Skeletal muscle satellite cell (primary cell): ENCODE data around the gene KRT78.

Source experiments
- H3K27me3 ChIP-seq: 2 replicates; pipeline ENCODE4 v1.7.0; 2013; ENCODE audit warnings: low read length; ENCODE audit not compliant: control insufficient read depth, insufficient read depth
- H3K36me3 ChIP-seq: 2 replicates; pipeline ENCODE4 v1.7.0; 2013; ENCODE audit warnings: mild to moderate bottlenecking, control low read depth, low read length; ENCODE audit not compliant: insufficient read depth
- H3K4me1 ChIP-seq: 2 replicates; pipeline ENCODE4 v1.7.0; 2013; ENCODE audit warnings: low read length; ENCODE audit not compliant: control insufficient read depth, insufficient read depth
- H3K4me2 ChIP-seq: 2 replicates; pipeline ENCODE4 v1.7.0; 2013; ENCODE audit warnings: mild to moderate bottlenecking, low read length
- H3K4me3 ChIP-seq: 2 replicates; pipeline ENCODE4 v1.7.0; 2013; ENCODE audit warnings: low read length
- H3K9ac ChIP-seq: 2 replicates; pipeline ENCODE4 v1.7.0; 2013; ENCODE audit warnings: mild to moderate bottlenecking, low read depth, low read length, moderate library complexity
- H3K9me3 ChIP-seq: replicated peaks from 2 replicates; pipeline ENCODE4 v1.7.0; 2013; ENCODE audit warnings: mild to moderate bottlenecking, control low read depth, low read length

The KRT78 gene

GRCh38 chr12:52826611-52827498 lies 21.9 kb downstream of the KRT78 start:
- H3K27me3 ChIP-seq: peaks cover 72% of the 10 kb centered on the region
- no peak overlapping the region for H3K4me3 ChIP-seq
- no peaks in the 10 kb centered on the region for H3K36me3 ChIP-seq

DNA sequence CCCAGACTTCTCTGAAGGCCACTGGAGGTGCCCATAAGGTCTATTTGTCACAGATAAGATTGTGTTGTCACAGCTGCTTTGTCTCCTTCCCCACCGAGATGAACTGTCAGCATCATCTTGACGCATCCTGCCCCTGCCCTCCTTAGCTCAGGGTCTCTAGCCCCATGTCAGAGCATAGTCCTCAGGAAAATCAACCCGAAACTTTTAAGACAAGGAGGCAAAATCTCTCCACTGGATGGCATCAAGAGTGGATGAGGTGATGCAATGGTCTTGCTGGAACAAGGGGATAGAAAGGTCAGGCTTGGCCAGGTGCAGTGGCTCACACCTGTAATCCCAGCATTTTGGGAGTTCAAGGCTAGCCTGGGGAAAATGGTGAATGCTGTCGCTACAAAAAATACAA lies 22.8 kb downstream of the KRT78 start:
- Histone ChIP-seq H3K4me2 (no peak overlapping the region), H3K9ac (no peak overlapping the region), H3K4me3 (no peak overlapping the region), H3K27me3 (peaks cover 72% of the 10 kb centered on the region), H3K9me3 (no peaks in the 10 kb centered on the region), H3K4me1 (no peaks in the 10 kb centered on the region), H3K36me3 (no peaks in the 10 kb centered on the region)

More at GRCh38 chr12:52826611-52827498, 21.9 kb downstream of the KRT78 start:
- H3K9ac ChIP-seq: no peak overlapping the region
- no peak overlapping the region for H3K4me2 ChIP-seq
- no peaks in the 10 kb centered on the region for H3K9me3 ChIP-seq
- H3K4me1 ChIP-seq: no peaks in the 10 kb centered on the region

DNA sequence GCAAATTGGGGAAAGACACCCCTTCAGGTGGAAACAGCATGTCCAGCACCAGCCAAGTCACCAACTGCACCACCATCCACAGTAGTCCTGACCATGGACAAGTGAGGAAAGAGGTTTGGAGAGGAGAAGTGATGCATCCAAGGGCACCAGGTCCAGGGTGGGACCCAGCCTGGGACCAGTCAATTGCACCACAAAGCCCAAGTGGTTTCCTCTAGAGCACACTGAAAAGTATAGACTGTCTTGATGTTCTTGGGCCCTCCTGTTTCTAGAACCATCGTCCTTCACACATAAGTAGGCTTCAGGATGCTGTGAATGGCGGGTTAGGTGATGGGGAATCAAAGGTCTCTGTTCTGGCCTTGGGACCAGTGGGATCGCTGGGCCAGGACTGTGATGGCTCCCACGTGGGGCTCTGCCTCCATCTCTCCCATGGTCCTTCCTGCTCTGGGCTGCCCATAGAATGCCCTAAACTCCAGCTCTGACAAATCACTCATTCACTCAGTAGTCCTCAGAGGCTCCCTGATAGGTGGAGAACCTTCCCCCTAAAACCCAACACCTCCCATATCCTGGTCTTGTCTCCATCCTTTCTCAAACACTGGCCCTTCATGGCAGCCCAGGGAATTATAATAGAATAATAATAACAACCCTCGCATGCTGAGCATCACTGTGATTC lies 23.9 kb downstream of the KRT78 start:
- no peaks in the 10 kb centered on the region for H3K4me1 ChIP-seq
- no peaks in the 10 kb centered on the region for H3K9me3 ChIP-seq
- H3K36me3 ChIP-seq: no peaks in the 10 kb centered on the region
- H3K4me2 ChIP-seq: no peak overlapping the region
- H3K9ac ChIP-seq: no peak overlapping the region
- H3K27me3 ChIP-seq: peaks cover 73% of the 10 kb centered on the region
- no peak overlapping the region for H3K4me3 ChIP-seq

GRCh38 chr12:52823761-52824450 lies 24.9 kb downstream of the KRT78 start:
- no peak overlapping the region for H3K4me3 ChIP-seq
- no peaks in the 10 kb centered on the region for H3K4me1 ChIP-seq
- H3K9me3 ChIP-seq: no peaks in the 10 kb centered on the region
- no peak overlapping the region for H3K4me2 ChIP-seq
- H3K9ac ChIP-seq: no peak overlapping the region
- peaks cover 68% of the 10 kb centered on the region for H3K27me3 ChIP-seq
- H3K36me3 ChIP-seq: no peaks in the 10 kb centered on the region

DNA sequence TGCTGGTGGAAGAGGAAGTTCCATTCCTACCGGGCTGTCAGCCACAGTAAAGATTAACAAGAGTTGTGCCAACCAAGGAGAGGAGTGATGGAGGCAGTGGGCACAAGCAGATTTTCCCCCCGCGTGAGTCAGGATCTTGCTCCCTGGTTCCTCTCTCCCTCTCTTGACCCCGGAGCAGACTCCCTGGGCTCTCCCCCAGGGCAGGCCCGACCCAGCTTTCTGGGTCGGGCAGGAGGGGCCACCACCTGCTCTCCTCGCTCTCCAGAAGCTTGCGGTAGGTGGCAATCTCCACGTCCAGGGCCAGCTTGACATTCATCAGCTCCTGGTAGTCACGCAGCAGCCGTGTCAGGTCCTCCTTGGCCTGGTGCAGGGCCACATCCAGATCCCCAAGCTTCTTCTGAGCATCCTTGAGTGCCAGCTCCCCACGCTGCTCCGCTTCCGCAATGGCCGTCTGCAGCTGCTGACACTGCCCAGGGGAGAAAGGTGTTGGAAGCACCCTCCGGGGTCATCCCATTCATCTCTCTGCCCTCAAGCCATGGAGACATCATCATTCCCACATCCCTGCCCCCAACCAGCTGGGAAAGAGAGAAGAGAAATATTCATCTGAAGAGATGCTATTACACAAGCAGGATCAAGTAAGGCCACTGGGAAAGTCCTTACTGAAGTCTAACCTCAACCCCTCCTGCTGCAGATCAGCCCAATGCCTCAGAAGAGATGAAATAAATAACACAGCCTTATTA lies 25.9 kb downstream of the KRT78 start:
- no peak overlapping the region for H3K4me2 ChIP-seq
- no peak overlapping the region for H3K4me3 ChIP-seq
- H3K36me3 ChIP-seq: no peaks in the 10 kb centered on the region
- no peak overlapping the region for H3K9ac ChIP-seq
- H3K9me3 ChIP-seq: no peaks in the 10 kb centered on the region
- no peaks in the 10 kb centered on the region for H3K4me1 ChIP-seq
- peaks cover 70% of the 10 kb centered on the region for H3K27me3 ChIP-seq

GRCh38 chr12:52821826-52822660 lies 26.8 kb downstream of the KRT78 start:
- Histone ChIP-seq H3K36me3 (no peaks in the 10 kb centered on the region), H3K9me3 (no peaks in the 10 kb centered on the region), H3K9ac (no peak overlapping the region), H3K4me2 (no peak overlapping the region), H3K4me3 (no peak overlapping the region), H3K27me3 (peaks cover 76% of the 10 kb centered on the region), H3K4me1 (no peaks in the 10 kb centered on the region)

DNA sequence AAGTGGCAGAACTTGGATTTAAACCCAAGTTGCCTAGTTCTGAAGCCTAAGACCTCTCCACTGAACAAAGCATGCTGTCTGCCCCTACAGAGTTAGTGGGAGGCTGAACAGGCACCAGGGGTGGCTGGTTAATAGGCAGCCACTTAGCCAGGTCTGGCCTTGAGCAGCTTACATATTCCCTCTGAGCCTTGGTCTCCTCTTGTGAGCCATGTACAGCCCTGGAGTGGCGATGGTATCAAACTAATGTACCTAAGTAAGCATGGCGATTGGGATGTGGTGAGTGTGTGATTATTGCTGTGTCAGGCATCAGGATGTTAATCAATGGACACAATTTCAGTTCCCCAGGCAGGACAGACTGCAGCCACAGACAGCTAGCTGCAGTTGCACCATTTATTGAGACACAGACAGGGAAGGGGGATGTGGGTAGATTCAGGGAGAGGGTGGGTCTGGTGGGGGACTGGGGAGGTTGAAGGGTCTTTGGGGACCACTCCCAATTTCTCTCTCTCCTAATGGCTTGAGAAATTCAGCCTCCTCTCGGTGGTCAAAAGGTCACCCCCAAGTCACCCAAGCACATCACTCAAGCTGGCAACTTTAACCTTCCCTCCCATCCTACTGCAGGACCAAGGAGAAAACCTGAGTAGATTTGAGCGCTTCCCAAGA lies 27.6 kb downstream of the KRT78 start:
- Histone ChIP-seq H3K27me3 (peaks cover 79% of the 10 kb centered on the region), H3K9me3 (no peaks in the 10 kb centered on the region), H3K4me3 (no peak overlapping the region), H3K36me3 (no peaks in the 10 kb centered on the region), H3K9ac (no peak overlapping the region), H3K4me2 (no peak overlapping the region), H3K4me1 (no peaks in the 10 kb centered on the region)

GRCh38 chr12:52820521-52820920 lies 28.3 kb downstream of the KRT78 start:
- H3K4me1 ChIP-seq: no peaks in the 10 kb centered on the region
- no peaks in the 10 kb centered on the region for H3K9me3 ChIP-seq
- H3K36me3 ChIP-seq: no peaks in the 10 kb centered on the region
- no peak overlapping the region for H3K9ac ChIP-seq
- H3K4me3 ChIP-seq: no peak overlapping the region
- no peak overlapping the region for H3K4me2 ChIP-seq
- H3K27me3 ChIP-seq: peaks cover 75% of the 10 kb centered on the region

- no peak overlapping the region for H3K9ac ChIP-seq
- no peak overlapping the region for H3K4me3 ChIP-seq
- peaks cover 70% of the 10 kb centered on the region for H3K27me3 ChIP-seq
- H3K4me1 ChIP-seq: no peaks in the 10 kb centered on the region
- H3K9me3 ChIP-seq: no peaks in the 10 kb centered on the region
- no peak overlapping the region for H3K4me2 ChIP-seq
- no peaks in the 10 kb centered on the region for H3K36me3 ChIP-seq
Observed at GRCh38 chr12:52819731-52820510, 28.9 kb downstream of the KRT78 start.
